GM12875 (cell line): Measurements from ENCODE around the gene C1QB.
"Not testable (repeated sequence)": the region's sequence is repeated elsewhere in the genome, so short reads cannot be mapped to it uniquely, and the experiment has no call there.

Experiments
- H3K4me3 ChIP-seq: one replicate; pipeline ENCODE4 v1.5.1; 2011; ENCODE audit warnings: low read depth, low read length, control low read depth
- TF ChIP-seq, protein P1 (sequence below): IDR thresholded peaks from 2 replicates; pipeline ENCODE4 v1.5.1; 2011; ENCODE audit warnings: low read depth, mild to moderate bottlenecking, control low read depth, inconsistent platforms, low read length, moderate library complexity, borderline replicate concordance; ENCODE audit not compliant: insufficient read depth

C1QB gene

DNA sequence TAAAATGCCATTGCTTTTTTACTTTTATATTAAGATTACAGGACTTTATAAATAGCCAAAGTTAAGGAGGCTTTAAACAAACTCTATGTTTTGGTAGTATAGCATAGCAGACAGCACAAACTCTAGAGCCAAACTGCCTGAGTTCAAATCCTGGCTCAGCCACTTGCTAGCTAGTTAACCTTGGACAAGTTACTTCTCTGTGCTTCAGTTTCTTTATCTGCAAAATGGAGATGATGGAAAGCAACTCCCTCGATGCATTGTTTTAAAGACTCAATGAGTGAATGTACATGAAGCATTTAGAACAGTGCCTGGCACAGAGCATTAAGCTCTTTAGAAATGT lies 21.3 kb downstream of the C1QB start:
- no peak overlapping the region for H3K4me3 ChIP-seq
- TF ChIP-seq, protein P1, sequence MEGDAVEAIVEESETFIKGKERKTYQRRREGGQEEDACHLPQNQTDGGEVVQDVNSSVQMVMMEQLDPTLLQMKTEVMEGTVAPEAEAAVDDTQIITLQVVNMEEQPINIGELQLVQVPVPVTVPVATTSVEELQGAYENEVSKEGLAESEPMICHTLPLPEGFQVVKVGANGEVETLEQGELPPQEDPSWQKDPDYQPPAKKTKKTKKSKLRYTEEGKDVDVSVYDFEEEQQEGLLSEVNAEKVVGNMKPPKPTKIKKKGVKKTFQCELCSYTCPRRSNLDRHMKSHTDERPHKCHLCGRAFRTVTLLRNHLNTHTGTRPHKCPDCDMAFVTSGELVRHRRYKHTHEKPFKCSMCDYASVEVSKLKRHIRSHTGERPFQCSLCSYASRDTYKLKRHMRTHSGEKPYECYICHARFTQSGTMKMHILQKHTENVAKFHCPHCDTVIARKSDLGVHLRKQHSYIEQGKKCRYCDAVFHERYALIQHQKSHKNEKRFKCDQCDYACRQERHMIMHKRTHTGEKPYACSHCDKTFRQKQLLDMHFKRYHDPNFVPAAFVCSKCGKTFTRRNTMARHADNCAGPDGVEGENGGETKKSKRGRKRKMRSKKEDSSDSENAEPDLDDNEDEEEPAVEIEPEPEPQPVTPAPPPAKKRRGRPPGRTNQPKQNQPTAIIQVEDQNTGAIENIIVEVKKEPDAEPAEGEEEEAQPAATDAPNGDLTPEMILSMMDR, result no peak

DNA sequence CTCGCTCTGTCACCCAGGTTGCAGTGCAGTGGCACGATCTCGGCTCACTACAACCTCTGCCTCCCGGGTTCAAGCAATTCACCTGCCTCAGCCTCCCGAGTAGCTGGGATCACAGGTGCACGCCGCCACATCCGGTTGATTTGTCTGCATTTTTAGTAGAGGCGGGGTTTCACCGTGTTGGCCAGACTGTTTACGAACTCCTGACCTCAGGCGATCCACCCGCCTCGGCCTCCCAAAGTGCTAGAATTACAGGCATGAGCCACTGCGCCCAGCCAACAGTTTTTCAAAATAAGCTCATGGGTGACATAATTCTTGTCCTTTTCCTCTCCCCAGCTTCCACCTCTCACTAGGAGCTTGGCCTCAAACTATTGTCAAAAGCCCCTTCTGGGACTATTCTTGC lies 23.1 kb downstream of the C1QB start:
- H3K4me3 ChIP-seq, result not testable (repeated sequence)

DNA sequence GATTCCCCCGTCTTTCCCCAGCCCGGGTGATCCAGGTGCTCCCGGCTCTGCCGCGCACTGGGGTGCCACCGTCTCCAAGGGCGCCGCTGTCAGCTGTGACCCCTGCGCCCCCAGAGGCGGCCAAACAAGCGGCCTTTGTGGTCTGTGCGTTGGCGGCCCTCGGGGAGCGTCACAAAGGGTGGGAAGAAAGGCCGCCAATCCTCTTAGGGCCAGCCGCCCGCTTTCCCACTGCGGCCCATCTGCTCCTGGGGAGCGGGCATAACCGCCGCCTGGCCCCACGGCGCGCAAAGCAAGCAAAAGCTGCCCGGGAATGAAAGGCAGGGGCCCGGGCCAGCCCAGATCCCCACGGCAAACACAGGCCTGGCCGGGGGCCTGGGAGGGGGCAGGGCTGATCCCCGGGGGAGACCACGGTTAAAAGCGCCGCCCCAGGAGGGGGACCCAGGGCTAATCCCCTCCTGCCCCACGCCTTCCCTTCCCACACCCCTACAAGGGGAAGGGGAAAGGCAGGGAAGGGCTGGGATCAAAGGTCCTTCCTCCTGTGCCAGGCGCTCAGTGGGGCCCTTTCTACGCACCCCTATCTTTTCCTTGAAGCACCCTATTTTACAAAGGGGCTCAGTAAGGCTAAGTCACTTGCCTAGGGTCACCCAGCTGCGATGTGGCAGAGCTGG lies 24.0 kb downstream of the C1QB start:
- TF ChIP-seq, protein P1, result no peak
- H3K4me3 ChIP-seq, result no peak overlapping the region

DNA sequence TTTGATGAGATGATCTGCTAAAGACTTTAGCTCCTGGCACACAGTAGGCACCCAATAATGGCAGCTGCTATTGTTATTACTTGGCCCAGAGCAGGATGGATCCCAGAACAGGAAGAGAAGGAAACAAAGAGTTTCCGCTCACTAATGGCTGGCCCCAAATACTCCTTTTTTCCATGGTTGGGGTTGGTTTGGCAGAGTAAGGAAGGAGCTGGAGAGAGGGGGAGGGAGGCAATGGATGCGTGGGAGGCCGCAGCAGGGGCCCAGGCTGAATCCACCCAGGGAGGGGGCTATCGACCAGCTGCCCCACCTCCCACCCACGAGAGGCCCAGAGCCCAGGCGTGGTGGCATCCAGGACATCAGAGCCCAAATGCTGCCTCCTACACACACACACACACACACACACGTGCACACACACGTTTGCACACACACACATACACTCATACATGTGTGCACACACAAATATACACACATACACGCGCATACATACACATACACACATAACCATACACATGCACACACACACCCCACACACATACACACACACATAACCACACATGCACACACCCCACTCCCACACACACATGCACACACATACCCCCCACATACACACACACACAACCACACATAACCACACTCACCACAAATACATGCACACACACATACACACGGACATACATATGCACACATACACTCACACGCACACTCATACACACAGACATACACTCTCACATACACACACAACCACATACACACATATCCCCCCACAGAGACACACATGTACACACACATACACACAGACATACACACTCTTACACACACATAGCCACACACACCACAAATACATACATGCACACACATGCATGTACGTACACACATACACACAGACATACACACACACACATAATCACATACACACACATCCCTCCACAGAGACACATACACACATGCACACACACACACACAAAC lies 25.2 kb downstream of the C1QB start:
- H3K4me3 ChIP-seq, result no peak overlapping the region
- TF ChIP-seq, protein P1, result no peak

DNA sequence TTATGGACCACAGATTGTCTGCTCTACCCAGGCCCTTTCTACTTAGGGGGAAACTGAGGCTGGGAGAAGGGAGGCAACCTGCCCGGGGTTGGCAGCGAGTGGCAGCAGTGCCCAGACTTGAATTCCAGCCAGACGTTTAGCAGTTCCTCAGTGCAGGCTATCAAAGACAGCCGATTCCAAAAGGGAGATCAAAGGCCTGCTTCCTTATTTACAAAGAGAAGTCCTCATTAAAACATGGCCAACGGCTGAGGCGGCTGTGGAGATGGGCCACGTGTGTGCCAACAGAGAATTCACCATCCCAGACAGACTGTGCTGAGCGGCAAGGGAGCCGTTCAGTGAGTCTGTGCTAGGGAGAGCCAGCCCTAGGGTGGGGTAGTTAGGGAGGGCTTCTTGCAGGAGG lies 27.7 kb downstream of the C1QB start:
- TF ChIP-seq, protein P1, result no peak
- no peak overlapping the region for H3K4me3 ChIP-seq

DNA sequence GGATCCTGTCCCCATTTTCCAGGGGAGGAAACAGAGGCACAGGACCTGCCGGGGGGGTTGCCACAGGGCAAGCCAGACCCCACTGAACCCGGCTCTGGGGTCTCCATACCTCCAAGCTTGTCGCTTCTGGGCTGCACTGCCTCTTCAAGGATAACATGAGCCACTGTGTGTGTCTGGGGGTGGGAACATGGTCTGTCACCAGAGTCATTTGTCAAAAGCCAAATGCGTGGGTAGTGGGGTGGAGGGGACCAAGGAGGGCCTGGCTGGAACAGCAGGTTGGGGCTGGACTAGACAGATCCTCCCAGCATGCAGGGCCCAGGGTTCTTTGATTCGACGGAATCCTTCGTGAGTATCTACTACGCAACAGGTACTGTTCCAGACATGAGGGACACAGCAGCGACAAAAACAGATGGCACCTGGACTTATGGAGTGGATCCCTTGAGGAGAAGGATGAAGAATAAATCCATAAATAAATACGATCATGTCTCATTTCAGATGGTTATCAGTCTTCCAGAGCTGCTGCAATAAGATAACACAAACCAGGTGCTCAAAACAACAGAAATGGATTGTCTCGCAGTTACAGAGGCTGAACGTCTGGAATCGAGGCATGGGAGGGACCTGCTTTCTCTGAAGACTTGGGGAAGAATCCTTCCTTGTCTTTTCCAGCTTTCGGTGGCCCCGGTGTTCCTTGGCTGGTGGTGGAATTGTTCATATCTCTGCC lies 28.7 kb downstream of the C1QB start:
- TF ChIP-seq, protein P1, result no peak

DNA sequence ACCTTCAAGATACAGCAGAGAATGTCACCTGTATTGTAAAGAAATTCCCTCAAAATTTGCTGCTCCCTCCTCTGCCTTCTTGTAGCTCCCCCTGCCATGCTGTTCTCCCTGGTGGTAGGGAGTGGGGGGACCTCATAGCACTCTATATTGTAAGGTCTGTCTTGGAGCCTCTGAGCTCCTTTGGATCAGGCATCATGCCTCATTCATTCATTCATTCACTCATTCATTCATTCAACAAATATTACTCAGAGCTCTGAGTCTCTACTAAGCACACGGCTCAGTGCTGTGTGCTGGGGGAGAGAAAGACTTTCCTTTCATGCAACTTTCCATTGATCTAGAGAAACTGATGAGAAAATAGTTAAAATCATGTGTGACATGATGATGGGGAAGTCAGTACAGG lies 30.5 kb downstream of the C1QB start:
- no peak overlapping the region for H3K4me3 ChIP-seq
- TF ChIP-seq, protein P1, result no peak

More for the DNA sequence above, 28.7 kb downstream of the C1QB start:
- no peak overlapping the region for H3K4me3 ChIP-seq
